MCF 10A (cell line): ENCODE measurements around the gene LDB3. TPM values are rescaled to one million over a fixed set of nuclear protein-coding genes. Genes with fewer than 3 reads are reported as not detected.

Experiments
- BruUV-seq: library from RNA; stranded (reverse); fragments of 400-500 nt; replicated peaks from 2 replicates; lab custom pipeline; 2021; lab: Mats Ljungman, UMichigan
- CTCF ChIA-PET: fragments of 300-600 bp; sonication (Branson Sonifier 250); formaldehyde crosslinking; extraction: SDS; loops from one replicate; lab custom pipeline; 2021; ENCODE audit warnings: antibody characterized with exemption, inconsistent platforms; lab: Yijun Ruan, JAX
- POLR2A ChIA-PET: fragments of 300-600, 350-650 bp; sonication (Branson Sonifier 250); formaldehyde crosslinking; extraction: SDS; loops from one replicate; lab custom pipeline; 2020; ENCODE audit warnings: antibody characterized with exemption, inconsistent platforms; lab: Yijun Ruan, JAX
- DNase-seq: peaks from one replicate; pipeline ENCODE4 v3.0.0-alpha.2; 2018; ENCODE audit not compliant: unreplicated experiment
- H3K27ac Mint-ChIP-seq: one replicate; pipeline ENCODE4 v1.8.0; 2022; ENCODE audit warnings: mild to moderate bottlenecking, low read depth, mixed read lengths; ENCODE audit not compliant: unreplicated experiment
- H3K27me3 Mint-ChIP-seq: one replicate; pipeline ENCODE4 v1.8.0; 2022; ENCODE audit warnings: mixed read lengths; ENCODE audit not compliant: insufficient read depth, unreplicated experiment
- H3K36me3 Mint-ChIP-seq: one replicate; pipeline ENCODE4 v1.8.0; 2022; ENCODE audit warnings: mild to moderate bottlenecking, moderate library complexity, mixed read lengths; ENCODE audit not compliant: insufficient read depth, unreplicated experiment
- H3K4me1 Mint-ChIP-seq: one replicate; pipeline ENCODE4 v1.8.0; 2022; ENCODE audit warnings: mixed read lengths; ENCODE audit not compliant: insufficient read depth, unreplicated experiment
- H3K4me3 Mint-ChIP-seq: one replicate; pipeline ENCODE4 v1.8.0; 2022; ENCODE audit warnings: mild to moderate bottlenecking, moderate library complexity, mixed read lengths; ENCODE audit not compliant: unreplicated experiment
- H3K9me3 Mint-ChIP-seq: one replicate; pipeline ENCODE4 v1.8.0; 2022; ENCODE audit warnings: mixed read lengths; ENCODE audit not compliant: unreplicated experiment
- intact Hi-C: fragments of 100-400 bp; cut with micrococcal nuclease; formaldehyde crosslinking; loops from 2 replicates; pipeline ENCODE4 v1.14.1; 2022
- total RNA-seq: library from RNA; stranded (reverse); gene quantifications from 2 replicates; pipeline ENCODE4 v1.2.3, GENCODE V29; 2022
- TF ChIP-seq, protein P1 (sequence below): fragments of 200-600 bp; IDR thresholded peaks from one replicate; pipeline ENCODE4 v1.8.0; 2022; ENCODE audit warnings: antibody characterized with exemption, mild to moderate bottlenecking; ENCODE audit not compliant: unreplicated experiment

LDB3 gene
- total RNA-seq, 1 experiment from 2014 or later: 0.23 TPM

DNA sequence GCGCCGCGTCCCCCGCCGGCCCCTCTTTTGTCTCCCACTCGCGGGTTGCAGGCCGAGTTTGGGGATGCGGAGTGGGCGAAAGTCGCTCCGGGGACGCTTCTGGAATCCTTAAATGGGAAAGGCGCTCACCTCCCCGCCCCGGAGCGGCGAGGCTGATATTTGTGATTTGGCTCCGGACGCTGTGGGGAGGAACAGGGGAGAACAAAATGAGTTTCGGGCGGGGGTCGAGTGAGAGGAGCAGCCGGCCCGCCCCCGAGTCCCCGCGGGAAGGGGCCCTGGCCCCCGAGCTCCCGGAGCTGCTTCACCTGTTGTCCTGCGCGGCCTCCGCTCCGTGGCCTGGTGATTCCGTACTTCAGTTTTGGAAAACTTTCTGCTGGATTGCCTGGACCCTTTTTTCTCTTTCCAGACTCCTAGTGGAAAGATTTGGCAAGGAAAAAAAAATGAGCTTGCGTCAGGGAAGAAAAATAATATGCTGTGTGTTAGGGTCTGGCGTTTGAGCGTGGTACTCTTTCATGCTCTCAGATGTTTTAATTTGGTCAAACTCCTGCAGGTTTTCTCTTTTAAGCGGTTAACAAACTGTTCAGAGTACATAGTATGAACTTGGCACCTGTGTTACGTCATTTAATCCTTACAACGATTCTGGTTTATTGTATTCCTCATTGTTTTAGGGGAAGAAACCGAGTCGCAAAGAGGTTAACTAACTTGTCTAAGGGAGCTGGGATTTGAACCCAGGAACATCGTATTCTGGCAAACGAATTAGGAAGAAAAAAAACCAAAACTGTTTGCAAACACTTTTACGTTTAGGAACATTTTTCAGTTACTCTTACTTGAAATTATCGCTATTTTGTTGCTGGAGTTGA, 89.0 kb downstream of the LDB3 start:
- DNase-seq: peak; percentile 63
- TF ChIP-seq, protein P1, sequence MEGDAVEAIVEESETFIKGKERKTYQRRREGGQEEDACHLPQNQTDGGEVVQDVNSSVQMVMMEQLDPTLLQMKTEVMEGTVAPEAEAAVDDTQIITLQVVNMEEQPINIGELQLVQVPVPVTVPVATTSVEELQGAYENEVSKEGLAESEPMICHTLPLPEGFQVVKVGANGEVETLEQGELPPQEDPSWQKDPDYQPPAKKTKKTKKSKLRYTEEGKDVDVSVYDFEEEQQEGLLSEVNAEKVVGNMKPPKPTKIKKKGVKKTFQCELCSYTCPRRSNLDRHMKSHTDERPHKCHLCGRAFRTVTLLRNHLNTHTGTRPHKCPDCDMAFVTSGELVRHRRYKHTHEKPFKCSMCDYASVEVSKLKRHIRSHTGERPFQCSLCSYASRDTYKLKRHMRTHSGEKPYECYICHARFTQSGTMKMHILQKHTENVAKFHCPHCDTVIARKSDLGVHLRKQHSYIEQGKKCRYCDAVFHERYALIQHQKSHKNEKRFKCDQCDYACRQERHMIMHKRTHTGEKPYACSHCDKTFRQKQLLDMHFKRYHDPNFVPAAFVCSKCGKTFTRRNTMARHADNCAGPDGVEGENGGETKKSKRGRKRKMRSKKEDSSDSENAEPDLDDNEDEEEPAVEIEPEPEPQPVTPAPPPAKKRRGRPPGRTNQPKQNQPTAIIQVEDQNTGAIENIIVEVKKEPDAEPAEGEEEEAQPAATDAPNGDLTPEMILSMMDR: peak; percentile 18
- CTCF ChIA-PET: interaction anchor here (0.6 to 2.5 kb wide), 9 partner anchors 13 to 217 kb away, joined by 3 to 8 read pairs (median 5); no protein-coding TSS in a partner anchor
- Mint-ChIP-seq H3K4me3 (peak overlapping the region; percentile 84), H3K4me1 (peaks cover 49% of the 10 kb centered on the region), H3K36me3 (peaks cover 7% of the 10 kb centered on the region), H3K9me3 (no peaks in the 10 kb centered on the region), H3K27me3 (no peaks in the 10 kb centered on the region), H3K27ac (peak overlapping the region; percentile 84)
- intact Hi-C loops: loop anchor here (1.0 to 5.0 kb wide), 4 partner anchors 40 to 165 kb away; no protein-coding TSS in a partner anchor
- POLR2A ChIA-PET: interaction anchor here (0.6 to 4.9 kb wide), 26 partner anchors 9 to 1401 kb away, joined by 3 to 48 read pairs (median 5); partner anchors contain the start of gene MINPP1
- BruUV-seq: no TSS peak

DNA sequence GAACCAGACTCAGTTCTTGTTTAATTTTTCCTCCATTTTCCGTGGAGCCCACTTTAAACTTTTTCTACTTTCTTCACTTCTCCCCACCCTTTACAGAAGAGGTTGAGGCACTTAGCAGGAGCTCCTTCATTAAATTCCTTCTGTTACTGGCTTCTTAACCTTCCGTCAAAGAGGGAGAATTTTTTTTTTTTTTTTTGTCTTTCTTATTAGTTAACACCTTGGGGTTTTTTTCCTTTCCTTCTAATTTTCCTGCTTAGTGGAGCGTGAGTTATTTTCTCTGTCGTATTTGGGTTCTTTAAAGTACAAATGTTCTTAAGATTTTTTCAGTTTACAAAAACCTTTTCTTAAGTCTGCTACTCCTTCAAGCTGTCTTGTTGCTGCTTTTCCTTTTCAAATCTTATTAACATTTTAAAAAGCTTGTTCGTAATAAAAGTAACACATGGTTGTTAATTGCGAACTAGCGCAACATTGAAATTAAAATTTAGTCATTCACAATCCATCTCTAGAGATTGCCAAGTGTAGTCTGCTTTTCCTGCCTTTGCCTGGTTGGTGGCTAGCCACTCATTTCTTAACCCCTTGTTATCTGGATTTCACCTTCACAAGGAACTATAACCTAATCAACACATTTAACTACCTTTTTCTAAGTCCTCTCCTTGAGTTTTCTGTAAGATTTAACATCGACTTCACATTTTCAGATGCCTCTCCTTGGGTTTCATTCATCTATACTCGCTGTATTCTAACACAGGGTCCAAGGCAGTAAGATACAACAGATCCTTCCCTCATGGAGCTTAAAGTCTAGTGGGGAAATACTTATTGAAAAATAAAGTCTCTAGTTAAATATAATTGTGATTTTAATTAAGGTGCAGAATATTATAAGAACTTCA, 90.1 kb downstream of the LDB3 start:
- ChIA-PET POLR2A (interaction anchor here (0.6 to 4.9 kb wide), 26 partner anchors 7 to 1400 kb away, joined by 3 to 48 read pairs (median 4); no protein-coding TSS in a partner anchor), CTCF (interaction anchor here (0.6 to 2.5 kb wide), 9 partner anchors 12 to 287 kb away, joined by 3 to 8 read pairs (median 4); no protein-coding TSS in a partner anchor)
- peaks cover 42% of the 10 kb centered on the region for H3K4me1 Mint-ChIP-seq
- peak overlapping the region; percentile 84 for H3K4me3 Mint-ChIP-seq
- H3K9me3 Mint-ChIP-seq: no peaks in the 10 kb centered on the region
- intact Hi-C loops: loop anchor here (5.0 kb wide), 3 partner anchors 39 to 166 kb away; no protein-coding TSS in a partner anchor
- peak overlapping the region; percentile 84 for H3K27ac Mint-ChIP-seq
- BruUV-seq: no TSS peak
- H3K36me3 Mint-ChIP-seq: peaks cover 7% of the 10 kb centered on the region
- peak; percentile 34 for DNase-seq
- no peaks in the 10 kb centered on the region for H3K27me3 Mint-ChIP-seq
- TF ChIP-seq, protein P1: no peak

DNA sequence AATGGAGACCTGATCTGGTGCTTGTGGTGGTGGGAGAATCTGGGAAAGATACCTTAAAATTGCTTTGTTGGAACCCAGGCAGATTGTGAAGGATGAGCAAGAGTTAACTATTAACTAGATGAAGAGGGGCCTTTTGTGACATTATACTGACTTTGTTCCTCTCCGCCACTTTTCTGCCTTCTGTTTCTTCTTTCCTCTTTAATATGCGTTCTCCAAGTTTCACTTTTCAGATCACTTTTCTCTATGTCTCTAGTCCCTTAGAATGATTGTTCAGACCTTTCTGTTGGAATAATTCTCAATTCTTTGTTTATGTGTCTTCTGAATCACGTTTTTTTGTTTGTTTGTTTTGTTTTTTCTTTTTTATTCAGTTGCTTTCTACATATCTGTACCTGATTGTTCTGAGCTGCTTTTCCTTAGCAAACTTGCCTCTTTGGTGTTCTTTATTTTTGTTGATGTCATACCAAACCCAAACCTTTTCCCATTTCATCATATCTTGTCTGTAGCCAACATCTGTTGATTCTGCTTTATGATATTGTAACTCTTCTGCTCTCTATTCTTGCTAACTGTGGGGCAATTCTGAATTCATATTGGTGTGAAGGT, 90.9 kb downstream of the LDB3 start:
- CTCF ChIA-PET: interaction anchor here (0.6 to 2.5 kb wide), 6 partner anchors 16 to 288 kb away, joined by 3 to 8 read pairs (median 4); no protein-coding TSS in a partner anchor
- TF ChIP-seq, protein P1: no peak

More for the DNA sequence above, 90.9 kb downstream of the LDB3 start:
- Mint-ChIP-seq H3K36me3 (peaks cover 7% of the 10 kb centered on the region), H3K4me1 (peaks cover 38% of the 10 kb centered on the region), H3K9me3 (no peaks in the 10 kb centered on the region), H3K4me3 (peak overlapping the region; percentile 84), H3K27me3 (no peaks in the 10 kb centered on the region), H3K27ac (peak overlapping the region; percentile 84)
- no TSS peak for BruUV-seq
- peak; percentile 11 for DNase-seq
- POLR2A ChIA-PET: interaction anchor here (0.6 to 4.9 kb wide), 8 partner anchors 11 to 292 kb away, joined by 3 to 48 read pairs (median 4); no protein-coding TSS in a partner anchor
- intact Hi-C loops: loop anchor here (5.0 kb wide), 3 partner anchors 38 to 167 kb away; no protein-coding TSS in a partner anchor
